ENCODE results near the gene RNF181.

GRCh38 chr2:85548608-85548900 lies 47.0 kb upstream of the RNF181 start:
- TF ChIP-seq CTCF (IDR thresholded peaks at IDR 0.05) (no peak), POLR2A (IDR thresholded peaks at IDR 0.05) (no peak), EP300 (IDR thresholded peaks at IDR 0.05; ENCODE audit: low read depth) (no peak)

All from transverse colon (tissue), 3 donors.